CD4-positive, alpha-beta T cell treated with Interleukin-15 for 4 hours (primary cell): ENCODE data around the gene SGTA.

Experiments used
- DNase-seq: peaks from one replicate; pipeline ENCODE4 v3.0.0-alpha.2; 2020; ENCODE audit warnings: low spot score

SGTA gene

DNA sequence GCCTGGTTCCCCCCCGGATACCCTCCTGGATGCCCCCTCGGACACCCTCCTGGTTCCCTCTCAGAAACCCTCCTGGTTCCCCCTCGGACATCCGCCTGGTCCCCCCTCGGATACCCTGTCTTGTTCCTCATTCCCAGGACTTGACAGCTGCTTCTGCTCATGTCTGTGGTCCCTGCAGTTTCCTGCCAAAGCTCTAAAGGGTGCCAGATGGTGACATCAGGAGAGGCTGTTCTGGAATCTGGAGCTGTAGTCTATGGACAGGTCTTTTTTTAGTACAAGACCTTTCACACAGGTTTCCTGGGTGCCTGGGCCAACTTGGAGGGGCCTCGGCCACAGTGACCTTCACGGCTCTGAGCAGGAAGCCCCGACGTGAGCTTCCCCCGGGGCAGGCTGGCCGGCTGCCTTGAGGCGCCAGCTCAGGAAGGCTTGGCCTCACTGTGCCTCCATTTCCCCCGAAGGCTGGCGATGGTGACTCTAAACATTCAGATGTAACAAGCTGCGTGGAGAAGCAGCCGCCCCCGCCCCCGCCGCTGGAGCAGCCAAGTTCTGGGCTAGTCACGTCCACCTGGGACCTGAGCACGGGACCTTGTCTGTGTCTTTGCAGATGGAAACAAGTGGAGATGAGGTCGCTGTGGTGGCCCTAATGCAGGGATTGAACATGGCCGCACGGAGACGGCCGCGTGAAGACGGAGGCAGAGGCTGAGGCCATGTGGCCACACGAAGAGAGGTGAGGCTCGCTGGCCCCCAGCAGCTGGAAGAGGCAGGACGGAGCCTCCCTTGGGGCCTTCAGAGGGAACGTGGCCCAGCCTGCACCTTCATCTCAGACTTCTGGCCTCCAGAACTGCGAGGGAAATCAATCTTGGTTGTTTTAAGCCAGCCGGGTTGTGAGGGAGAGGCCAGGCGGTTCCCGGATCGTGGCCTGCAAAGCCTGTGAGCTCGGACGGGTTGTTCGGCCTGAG, 12.7 kb downstream of the SGTA start:
- DNase-seq: no peak

DNA sequence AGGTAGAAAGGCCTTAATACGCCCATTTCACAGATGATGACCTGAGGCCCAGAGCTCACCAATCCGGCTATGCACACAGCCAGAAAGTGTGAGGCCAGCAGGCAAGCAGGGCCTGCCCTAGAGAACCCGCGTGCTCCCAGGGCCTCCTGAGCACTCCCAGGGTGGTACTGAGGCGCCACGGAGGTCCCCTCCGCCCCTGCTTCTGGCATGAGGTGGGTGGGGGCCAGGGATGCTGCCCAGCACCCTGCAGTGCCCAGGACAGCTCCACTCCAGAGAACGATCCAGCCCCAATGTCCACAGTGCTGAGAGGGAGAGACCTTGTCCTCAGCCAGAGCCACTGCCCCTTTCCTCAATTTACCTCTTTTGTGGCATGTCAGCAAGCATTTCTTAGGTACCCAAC, 13.9 kb downstream of the SGTA start:
- DNase-seq: no peak

DNA sequence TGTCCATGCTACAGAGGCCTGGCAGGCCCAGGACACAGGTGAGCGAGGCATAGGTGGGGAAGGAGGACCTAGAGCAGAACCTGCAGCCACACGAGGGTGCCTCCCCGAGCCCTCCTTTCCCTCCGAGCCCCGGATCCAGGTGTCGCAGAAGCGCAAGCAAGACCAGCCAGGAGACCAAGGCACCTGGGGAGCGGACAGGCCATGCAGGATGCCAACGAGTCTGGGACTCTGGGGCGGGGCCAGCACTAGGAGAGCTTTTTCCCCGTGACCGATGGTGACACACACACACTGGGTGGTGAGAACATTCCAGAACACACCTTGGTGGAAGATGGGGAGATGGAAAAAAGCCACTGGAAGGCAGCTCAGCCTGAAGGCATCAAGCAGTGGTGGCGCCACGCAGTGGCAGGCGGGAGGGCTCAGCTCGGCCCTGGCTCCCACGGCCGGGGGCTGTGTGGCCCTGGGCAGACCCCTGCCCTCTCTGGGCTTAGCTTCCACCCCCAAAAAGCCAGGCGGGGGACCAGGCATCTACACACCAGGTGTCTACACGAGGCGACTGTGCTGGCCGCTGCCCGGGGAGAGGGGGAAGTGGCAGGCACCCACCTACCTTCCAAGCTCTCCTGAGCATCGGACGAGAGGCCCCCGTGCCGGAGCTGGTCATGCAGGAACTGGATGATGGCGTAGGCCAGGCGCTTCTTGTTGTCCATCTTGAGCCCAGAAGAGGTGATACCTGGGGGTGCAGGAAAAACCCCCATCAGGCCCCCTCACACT, 14.5 kb downstream of the SGTA start:
- no peak for DNase-seq

DNA sequence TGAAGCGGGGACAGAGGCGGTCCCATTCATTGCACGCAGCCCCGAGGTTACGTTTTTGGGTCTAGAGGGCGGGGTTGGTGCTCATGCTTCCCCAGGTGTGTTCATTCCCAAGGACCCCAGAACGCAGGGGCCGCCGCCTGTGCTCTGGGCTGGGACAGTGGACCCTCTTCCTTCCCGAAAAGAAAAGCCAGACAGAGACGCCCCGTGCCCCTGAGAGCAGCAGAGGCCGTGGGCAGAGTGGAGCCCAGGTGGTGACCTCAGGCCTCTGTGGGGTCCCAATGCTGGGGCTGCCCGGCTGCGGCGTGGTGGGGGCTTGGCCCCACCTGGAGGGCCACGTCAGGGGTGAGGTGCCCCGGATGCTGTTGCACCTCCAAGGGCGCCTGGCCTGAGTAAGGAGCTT, 15.4 kb downstream of the SGTA start:
- DNase-seq: no peak

DNA sequence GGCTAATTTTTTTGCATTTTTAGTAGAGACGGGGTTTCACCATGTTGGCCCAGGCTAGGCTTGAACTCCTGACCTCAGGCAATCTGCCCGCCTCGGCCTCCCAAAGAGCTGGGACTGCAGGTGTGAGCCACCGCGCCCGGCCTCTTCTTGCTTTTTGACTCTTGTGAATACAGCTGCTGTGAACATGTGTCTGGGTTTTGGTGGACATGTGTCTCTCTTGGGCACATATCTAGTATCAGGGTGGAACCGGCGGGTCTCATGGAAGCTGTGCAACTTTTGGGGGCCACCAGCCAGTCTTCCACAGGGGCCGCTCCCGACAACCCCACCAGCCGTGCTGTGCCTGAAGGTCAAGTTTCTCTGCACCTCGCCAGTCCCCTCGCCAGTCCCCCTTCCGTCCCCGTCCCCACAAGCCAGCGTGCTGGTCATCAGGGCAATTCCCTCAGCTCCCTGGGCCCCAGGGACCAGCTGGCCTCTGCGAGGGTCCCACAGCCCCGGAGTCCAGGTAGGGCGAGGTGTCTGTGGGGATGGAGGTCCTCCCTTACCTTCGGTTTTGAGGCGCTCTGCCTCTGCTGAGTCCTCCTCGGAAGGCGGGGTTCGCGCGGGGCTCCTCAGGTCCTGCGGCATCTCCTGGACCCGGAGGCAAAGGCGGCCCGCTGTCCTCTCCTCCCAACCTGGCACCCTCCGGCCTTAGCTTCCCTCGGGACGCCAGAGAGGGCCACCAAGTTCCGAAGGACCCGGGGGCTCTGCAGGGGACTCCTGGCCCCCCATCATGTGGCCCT, 16.3 kb downstream of the SGTA start:
- DNase-seq: no peak

DNA sequence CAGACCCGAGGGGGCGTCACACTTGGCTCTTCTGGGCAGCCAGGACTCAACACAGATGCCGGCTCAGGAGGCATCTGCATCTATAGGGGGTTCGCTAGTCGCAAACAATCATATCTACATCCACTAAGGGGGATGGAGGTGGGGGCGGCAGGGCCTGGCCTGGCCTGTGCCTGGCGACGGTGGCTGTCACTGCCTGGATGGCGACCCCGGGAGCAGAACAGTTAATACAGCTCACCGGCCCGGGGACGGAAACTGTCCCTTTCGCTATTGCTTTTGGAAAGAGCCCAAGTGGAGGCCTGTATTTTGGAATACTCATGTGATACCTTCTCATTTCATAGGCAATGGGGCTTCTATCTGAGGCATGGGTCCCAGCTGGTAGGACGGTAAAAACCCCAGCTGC, 17.7 kb downstream of the SGTA start:
- no peak for DNase-seq

DNA sequence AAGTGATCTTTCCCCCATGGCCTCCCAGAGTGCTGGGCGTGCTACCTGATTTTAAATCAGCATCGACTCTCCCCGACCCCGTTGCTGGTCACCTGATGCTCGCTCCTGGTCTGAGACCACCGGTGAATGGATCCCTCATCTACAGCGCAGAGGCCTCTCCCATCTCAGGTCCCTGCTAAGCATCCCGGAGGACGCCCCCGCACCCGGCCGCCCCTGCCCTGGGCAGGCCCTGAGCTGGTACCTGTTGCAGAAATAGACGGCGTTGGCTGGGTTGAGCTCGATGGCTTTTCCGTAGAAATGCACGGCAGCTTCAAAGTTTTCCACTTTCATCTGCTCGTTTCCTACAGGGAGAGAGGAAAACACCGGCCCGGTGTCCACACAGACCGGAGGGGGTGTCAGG, 18.1 kb downstream of the SGTA start:
- no peak for DNase-seq

DNA sequence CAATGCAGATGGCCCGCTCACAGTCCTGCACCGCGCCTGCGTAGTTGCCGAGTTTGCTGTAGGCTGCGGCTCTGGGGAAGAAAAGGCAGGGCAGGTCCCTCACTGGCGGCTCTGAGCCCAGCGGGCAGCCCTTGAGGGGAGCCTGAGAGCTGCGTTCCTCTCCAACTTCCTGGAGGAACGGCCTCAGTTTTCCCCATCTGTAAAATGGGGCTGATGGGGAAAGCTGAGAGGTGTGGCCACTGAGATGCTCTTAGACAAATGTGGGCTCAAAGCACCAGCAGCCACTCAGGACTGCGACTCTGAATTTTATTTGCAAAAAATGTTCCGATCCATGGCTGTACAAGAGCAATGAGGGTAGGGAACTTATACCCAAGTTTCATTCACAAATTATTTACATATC, 19.4 kb downstream of the SGTA start:
- DNase-seq: no peak

DNA sequence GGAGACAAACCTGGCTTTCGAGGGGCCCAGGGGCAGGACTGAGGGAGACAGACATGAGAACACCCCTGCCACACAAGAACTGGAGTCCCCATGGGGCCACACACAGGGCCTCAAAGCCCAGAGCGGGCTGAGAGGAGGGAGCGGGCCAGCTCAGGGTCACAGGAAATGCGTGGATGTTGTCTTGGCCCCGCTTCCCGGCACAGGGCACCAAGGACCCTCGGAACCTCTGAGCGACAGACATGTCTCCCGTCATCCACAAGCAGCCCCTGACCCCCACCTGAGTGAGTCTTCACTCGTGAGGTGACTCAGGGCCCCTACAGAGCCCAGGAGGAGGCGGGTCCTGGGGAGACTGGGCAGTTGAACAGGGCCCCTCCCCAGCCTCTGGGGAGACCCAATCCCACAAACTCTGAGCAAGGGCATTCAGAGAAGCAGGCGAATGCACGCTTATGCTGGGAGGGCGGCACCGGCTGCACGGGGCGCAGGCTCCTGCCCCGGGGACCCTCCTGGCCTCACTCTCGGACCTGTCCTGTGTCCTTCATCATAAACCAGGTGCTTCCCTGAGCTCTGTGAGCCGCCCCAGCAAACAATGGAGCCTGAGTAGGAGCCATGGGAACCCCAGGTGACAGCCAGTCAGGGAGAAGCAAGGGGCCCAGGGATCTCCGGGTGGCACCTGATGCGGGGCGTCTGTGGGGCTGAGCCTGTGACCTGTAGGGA, 20.1 kb downstream of the SGTA start:
- DNase-seq: no peak

DNA sequence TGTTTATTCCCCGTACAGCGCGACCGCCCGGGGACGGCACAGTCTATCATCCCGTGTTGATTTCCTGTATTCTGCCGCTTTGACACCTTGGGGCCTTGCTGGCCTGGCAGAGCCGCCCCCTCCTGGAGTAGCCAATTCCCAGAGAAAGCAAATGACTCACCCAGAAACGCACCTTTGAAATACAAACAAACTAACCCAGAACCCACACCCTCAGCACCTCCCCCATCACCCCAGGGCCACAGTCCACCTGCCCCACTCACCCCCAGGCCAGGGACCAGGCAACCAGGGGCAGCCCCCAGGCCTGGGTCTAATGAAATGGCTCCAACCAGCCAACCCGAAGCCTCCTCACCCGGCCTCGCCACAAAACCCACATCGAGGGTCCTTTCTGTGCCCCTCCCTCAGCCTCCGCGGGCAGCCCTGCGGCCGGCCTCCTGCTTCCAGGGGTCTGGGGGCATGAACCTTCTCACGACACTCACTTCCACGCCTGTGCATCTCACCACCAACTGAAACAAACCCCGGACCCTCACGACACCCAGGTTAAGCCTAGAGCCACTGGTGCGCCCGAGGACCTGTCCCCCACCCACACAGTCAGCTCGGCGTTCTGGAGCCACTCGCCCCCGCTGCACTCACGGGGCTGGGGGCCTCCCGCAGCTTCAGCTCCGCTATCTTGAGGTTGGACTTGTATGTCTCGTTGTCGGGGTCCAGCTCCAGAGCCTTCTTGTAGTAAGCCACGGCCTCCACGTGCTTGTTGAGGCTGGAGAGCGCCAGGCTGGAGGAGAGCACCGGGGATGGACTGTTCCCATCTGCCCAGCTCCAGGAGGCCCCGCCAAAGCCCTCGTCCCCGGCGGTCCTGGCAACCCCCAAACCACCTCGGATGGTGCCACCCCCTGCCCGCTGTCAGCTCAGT, 20.9 kb downstream of the SGTA start:
- DNase-seq: no peak

DNA sequence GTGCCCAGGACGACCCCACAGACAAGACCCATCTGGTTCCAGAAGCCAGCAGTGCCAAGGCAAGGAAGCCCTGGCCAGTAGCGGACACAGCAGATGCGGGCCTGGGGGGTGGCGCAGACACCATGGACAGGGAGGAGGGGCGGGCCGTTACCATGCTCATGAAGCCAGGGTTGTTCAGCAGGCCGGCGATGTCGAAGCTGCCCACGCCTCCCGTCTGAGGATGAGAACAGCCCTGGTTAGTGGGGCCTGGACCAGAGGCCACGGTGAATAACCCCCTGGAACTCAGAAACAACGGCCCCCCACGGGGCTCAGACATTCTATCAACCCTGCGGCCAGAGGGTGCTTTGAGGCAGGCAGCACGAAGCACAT, 21.8 kb downstream of the SGTA start:
- DNase-seq: no peak

DNA sequence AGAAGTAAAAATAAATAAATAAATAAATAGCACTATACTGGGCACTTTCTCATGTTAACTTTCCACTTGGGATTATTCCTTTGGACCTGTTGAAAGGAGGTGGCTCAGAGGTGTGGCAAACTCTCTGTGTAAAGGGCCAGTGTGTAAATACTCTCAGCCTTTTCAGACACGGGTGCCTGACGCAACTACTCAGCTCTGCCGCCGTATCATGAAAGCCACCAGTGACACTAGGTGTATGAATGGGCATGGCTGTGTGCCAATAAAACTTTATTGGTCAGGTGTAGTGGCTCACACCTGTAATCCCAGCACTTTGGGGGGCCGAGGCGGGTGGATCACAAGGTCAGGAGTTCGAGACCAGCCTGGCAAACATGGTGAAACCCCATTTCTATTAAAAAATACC, 23.1 kb downstream of the SGTA start:
- DNase-seq: no peak

DNA sequence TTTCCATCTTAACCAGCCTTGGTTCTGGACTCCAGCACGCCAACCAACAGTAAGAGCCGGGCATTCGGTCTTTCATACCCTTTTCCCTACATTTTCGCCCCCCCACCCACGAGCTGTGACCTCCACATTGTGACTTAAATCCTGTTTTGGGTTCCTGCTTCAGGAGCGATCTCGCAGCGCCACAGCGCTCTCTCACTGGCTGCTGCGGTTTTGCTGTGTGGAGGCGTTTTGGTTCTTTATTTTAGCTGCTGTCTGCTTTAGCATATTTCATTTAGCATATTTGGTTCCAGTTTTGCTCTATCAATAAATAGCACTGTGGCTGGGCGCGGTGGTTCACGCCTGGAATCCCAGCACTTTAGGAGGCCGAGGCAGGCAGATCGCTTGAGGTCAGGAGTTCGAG, 23.7 kb downstream of the SGTA start:
- DNase-seq: no peak

DNA sequence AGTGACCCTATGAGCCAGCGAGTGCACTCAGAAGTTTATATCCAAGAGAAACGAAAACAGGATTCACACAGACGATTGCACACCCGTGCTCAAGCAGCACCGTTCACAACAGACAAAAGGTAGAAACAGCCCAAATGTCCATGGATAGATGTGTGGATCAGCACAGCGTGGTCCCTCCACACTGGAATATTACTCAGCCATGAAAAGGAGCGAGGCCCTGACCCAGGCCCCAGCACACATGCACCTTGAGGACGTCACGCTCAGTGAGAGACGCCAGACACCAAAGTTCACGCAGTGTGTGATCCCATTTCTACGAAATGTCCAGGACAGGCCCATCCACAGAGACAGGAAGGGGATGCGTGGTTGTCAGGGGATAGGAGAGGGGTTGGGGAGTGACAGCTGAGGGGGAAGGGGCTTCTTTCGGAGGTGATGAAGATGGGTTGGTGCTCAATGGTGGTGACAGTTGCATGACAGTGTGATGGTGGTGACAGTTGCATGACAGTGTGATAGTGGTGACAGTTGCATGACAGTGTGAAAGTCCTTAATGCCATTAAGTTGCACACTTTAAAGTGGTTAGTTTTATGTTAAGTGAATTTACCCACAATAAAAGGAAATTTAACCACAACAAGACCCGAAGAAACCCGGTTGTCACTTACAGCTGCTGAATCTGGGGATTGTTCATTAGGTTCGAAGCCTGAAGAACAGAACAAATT, 24.3 kb downstream of the SGTA start:
- no peak for DNase-seq

DNA sequence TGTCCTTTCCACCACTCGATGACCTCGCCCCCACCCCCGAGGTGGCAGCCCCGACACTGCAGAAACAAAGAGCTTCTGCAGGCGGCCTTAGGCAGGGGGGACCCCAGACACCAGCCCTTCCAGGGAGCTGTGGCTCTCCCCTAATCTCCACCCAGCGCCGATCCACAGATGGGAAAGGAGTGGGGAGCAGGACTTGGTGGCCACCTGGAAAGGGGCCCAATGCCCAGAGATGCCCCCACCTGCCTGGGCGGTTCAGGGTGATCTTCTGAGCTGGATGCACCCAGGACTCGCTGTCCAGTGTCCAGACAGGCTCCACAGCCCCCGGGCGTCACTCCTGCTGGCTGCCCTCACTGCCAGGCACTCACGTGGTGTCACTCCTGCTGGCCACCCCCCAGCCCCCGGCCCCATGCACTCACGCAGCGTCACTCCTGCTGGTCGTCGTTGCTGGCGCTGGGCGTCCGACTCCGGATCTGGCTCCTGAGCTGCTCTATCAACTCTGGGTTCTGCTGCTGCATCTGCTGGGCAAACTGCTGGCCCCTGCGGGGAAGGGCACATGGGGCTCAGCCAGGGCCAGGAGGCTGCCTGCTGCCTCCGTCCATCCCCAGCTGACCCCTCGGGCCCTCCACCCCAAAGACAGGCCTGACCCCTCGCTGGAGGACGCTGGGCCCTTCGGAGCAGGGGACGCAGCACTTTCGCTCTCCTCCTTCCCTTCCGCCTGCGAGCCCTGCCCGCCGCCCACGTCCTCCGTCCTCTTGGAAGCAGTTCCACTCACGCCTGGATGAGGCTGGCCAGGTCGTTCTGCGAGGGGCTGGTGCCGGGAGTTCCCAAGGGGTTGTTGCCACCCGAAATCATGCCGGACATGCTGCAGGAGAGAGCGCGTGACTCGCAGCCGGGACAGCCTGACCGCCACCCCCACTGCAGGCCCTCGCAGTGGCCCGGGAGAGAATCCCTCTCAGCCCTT, 25.9 kb downstream of the SGTA start:
- no peak for DNase-seq

DNA sequence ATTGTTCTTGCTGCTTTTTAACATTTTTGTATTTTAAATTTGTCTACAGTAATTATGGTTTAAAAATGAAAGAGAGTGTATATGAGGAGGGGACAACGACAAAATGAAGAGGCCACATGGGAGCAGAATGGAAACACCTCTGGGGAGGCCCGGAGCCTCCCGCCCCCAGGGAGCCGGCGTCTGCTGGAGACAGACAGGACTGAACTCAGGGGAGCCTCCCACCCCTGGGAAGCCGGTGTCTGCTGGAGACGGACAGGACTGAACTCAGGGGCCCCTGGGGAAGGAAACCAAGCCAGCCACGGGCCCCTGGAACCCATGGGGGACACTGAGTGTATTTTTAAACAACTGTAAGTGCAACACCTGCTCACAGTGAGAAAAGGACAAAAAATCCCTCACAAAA, 26.6 kb downstream of the SGTA start:
- no peak for DNase-seq

DNA sequence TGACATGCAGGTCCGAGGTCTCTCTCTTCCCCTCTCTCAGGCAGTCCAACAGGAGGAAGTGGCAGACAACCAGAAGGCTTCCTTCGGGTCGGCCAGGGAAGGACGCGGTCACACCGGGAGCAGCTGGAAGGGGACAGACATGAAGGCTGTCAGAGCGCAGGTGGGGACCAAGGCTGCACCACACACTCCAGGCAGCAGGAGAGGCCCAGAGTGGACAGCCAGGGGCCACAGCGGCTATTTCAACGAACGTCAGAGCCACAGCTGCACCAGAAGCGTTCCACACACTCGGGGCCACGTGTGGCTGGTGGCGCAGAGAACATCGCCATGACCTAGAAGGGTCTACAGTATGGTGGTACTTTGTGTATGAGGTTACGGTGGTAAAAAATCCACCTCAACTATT, 27.3 kb downstream of the SGTA start:
- DNase-seq: no peak

DNA sequence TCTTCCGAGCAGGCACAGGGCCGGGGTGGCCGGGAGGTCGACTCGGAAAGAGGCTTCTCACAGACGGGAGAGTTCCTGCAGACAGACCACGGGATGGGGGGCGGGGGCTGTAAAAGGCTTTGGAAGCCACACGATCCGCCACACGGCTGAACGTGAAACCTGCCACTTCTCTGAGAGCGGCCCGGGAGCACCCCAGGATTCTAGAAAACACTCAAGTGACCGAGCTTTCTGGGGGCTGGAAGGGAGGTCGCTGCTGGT, 27.7 kb downstream of the SGTA start:
- no peak for DNase-seq

DNA sequence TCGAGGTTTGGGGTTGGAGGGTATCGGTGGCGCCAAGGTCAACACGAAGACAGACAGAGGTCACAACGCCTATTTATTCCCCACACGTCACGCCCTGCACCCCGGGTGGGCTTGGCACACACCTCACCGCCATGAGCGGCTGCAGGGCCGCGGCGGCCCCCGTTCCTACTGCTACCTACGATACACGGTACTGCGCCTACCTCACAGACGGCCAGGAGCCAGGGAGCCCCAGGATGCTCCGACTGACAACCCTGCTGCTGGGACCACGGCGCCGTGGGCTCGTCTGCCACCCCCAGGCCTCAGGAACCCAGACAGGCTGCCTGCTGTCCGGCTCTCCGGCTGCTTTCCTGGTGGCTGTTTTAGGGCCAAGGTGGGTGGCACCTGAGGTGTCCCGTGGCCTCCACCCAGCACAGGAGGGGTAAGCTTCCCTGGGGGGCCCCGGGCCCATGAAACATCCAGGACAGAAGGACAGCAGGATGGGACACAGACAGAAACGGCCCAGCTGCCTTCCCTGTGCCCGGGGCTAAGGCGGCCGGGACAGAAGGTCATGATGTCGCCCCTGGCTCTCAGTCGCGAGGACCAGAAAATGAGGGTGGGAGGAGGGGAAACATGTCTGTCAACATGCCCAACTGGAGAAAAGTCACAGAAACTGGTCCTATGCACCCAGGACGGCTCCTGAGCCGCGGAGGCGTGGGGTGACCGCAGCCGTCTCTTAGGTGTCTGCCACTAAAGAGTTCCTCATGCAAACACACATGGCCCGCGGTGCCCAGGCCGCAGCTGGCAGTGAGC, 28.2 kb downstream of the SGTA start:
- DNase-seq: no peak
